CD4-positive, alpha-beta T cell treated with Interleukin-15 for 1 hour (primary cell): Measurements from ENCODE around the gene CARHSP1.
"Not testable (repeated sequence)": the region's sequence is repeated elsewhere in the genome, so short reads cannot be mapped to it uniquely, and the experiment has no call there.

ENCODE experiments used
- DNase-seq: peaks from one replicate; pipeline ENCODE4 v3.0.0-alpha.2; 2020

The CARHSP1 gene

DNA sequence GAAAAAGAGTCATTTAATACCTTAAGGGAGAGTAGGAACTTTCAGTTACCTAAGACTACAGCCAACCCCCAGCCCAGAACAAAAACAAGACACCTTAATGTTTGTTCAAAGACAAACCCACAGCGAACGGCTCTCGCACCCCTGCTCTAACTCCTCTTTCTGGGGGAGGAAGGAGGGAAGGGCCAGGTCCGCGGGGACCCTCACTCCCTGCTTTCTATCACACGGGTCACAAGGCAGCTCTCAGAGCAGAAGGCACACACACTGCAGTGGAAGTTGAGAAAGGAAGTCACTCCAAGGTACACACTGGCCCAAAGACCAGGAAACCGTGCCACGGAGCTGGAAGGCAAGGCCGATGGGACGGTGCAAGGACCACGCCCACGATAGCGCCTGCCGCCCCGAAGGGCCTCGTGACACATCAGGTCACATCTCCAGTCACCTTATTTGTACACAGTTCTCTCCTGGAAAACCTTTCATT lies 23.3 kb upstream of the CARHSP1 start:
- DNase-seq: no peak

DNA sequence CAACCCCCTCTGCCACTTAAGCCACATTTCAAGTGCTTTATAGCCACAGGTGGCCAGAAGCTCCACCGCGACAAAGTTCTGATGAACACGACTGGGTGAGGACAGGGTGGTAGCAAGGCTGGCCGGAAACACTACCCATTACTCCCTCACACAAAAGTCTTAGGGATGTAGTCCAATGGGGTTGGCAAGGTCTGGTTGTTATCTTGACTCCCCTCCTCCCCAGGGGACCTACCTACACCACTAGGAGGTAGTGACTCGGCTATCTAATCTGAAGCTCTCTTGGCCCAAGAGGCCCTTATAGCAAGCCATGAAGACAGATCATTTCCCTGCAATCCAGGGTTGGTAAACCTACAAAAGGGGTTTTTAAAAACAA lies 21.7 kb upstream of the CARHSP1 start:
- no peak for DNase-seq

GRCh38 chr16:8889893-8890548 lies 21.2 kb upstream of the CARHSP1 start:
- DNase-seq: no peak

DNA sequence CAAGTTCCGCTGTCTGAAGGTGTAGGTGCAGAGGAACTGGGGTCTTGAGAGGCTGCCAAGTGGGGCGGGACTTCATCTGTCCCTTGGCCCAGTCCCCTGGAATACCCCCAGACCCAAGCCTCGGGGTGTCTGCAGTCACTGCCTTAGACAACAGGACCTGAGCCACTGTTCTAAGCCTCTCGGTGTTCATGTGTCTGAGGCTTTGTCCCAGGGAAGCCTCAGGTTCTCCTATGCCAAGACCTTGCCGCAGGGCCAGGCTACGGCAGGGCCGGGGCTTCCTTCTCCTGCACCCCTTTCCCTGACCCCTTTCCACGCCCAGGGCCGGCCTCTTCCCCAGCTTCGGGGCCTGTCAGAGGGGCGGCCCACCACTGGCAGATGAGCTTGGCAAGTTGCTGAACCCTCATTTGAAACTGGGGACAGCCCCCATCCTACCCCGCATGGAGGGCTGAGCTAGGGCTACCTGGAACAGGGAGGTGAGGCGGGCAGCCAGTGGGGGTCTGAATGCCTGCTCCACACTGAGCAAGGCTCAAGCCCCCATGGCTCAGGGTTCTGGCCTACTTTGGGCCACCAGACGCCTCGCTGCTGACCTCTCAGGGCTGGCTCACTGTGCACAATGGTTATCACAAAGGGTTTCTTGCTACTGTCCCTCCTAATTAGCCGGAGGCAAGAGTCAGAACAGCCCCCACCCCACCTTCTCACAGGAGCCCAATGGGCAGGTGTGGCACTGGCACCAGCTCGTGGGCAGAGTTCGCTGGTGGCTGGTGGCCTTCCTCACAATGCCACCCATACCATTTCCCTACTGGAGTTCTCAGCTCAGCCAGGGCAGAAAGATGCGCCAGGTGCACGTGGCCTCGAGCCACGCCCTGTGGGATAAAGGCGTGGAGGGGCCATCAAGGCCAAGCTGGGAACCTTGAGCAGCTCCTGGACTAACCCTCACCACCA lies 20.4 kb upstream of the CARHSP1 start:
- no peak for DNase-seq

DNA sequence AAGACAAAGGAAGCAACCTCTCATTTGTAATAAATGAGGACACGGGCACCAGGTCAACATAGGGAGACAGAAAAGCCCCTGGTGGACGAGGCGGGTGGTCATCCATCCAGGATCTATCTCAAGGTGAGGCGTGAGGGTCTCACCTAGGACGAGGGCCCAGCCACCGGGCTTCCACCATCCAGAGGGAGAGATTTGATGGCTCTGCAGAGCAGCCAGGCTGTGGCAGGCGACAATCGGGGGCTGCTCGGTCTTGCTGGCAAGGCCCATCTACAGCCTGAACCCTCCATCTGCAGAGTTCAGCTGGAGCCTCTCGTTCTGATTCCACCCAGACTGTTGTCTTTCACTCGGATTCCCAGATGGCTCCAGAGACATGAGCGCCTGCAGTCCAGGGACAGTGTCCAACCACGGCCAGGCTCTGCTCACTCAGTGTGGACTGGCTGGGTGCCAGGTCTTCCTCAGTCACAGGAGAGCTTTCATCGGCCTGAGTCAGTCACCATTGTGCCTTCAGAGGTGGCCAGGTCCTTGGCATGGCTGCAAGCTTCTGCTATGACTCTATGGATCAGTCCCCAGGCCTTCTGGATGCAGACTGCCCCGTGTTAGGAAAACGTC lies 19.2 kb upstream of the CARHSP1 start:
- DNase-seq: no peak

DNA sequence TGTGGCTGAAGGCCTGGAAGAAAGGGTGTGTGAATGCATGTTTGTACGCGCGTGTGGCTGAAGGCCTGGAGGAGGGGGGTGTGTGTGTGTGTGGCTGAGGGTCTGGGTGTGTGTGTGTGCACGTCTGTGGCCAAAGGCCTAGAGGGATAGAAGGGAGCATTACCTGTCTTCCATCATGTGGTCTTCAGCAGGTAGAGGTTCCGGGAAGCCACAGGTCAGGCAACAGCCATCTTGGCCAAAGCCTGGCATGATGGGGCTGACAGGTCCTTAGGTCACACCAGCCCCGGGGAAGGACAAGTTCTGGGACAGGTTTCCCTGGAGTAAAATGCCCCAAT lies 18.6 kb upstream of the CARHSP1 start:
- no peak for DNase-seq

DNA sequence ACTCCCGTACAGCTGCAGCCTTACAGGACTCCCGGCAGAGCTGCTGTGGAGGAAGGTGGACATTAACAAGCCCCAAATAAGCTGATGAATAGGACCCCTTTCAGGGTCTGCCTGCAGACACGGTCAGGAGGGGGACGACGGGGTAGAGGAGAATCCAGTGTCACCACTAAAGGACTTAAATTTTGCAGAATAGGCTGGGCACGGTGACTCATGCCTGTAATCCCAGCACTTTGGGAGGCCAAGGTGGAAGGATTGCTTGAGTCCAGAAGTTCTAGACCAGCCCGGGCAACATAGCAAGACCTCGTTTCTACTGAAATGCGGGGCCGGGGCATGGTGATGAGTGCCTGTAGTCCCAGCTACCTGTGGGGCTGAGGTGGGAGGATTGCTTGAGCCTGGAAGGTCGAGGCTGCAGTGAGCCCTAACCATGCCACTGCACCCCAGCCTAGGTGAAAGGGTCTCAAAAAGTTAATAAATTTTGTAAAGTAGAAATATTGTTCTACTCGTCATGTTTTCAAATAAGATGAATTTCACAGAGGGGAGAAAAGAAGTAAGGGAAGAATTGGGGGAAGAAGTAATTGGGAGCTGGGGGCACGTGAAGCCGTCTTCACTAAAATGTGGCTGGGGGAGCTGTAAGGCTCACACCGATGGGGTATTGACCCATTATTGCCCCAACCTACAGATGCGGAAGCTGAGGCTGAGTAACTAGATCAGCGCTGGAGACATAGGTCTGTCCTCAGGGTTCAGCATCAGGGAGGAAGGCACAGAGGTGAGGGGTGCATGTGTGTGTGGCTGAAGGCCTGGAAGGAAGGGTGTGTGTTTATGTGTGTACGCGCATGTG lies 18.0 kb upstream of the CARHSP1 start:
- no peak for DNase-seq

DNA sequence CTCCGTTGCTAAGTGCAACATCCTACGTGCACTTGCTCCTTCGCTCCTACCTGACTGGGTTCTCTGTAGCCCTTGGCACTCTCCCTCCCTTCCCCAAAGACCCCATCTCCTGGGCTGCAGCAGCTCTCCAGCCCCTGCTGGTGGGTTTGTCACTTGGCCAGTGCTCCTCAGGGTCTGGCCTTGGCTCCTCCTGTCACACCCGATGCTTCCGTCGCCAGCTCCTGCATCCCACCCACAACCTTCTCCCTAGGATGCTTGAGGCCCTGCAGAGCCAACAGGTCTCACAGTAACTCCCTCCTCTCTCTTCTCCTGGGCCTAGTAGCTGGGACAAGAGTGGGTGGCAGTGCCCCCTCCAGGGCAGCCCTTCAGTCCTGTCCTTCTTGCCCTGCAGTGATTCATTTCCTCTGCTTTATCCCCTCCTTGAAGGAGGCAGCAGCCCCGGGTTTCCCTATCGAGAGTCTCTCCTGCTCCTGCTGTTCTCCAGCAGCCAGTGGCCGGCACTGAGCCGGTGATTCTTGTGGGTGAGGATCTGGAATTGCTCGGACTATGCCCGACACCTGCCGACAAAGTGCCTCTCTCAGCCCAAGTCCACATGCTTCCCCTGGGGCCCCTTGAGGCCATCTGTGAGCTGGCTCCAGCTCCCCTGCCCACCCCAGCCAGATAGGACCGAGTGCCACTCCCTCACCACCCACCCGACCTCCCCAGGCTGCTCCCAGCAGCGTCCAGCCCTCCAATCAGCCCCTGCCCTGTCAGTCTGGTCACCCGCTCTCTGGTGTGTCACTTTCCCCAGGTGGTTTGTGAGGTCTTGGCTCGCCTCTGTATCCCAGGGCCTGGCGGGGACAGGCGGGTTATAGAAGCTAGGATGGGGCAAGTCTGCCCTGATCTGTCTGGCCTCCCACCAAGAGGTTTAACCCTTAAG lies 17.1 kb upstream of the CARHSP1 start:
- no peak for DNase-seq

- no peak for DNase-seq
Measured at GRCh38 chr16:8882725-8883377, 14.0 kb upstream of the CARHSP1 start.

- DNase-seq: no peak
Measured at GRCh38 chr16:8882041-8882617, 13.3 kb upstream of the CARHSP1 start, which contains the start of gene LITAFD. TSS of gene LITAFD (plus strand) at chr16:8882351. CDS start at chr16:8884356, 2,005 bp downstream.

DNA sequence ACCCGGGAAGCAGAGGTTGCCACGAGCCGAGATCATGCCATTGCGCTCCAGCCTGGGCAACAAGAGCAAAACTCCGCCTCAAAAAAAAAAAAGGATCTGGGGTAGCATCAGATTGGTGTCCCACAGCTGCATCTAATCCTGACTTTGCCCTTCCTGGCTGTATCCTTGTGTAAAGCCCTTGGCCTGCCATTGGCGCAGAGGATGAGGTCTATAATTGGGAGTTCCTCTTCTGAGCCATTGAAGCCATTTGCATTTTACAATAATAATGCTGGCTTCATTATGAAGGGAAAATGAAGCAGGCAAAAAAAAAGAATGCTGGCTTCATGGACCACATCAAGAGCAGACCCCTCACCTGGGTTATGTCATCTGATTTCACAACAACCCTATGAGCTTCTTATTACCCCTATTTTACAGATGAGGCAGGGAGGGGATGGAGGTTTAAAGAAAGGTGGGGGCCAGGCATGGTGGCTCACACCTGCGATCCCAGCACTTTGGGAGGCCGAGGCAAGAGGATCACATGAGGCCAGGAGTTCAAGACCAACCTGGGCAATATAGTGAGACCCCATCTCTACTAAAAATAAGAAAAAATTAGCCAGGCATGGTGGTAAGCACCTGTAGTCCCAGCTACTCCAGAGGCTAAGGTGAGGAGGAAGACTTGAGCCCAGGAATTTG lies 12.2 kb upstream of the CARHSP1 start:
- DNase-seq: no peak

- no peak for DNase-seq
Measured at GRCh38 chr16:8878523-8878911, 9.7 kb upstream of the CARHSP1 start.

- DNase-seq: no peak
Measured at GRCh38 chr16:8877894-8878522, 9.2 kb upstream of the CARHSP1 start.

GRCh38 chr16:8875317-8875716 lies 6.5 kb upstream of the CARHSP1 start:
- not testable (repeated sequence) for DNase-seq

- DNase-seq: no peak
Measured at GRCh38 chr16:8874388-8874787, 5.6 kb upstream of the CARHSP1 start.

GRCh38 chr16:8873866-8874195 lies 5.0 kb upstream of the CARHSP1 start:
- not testable (repeated sequence) for DNase-seq

DNA sequence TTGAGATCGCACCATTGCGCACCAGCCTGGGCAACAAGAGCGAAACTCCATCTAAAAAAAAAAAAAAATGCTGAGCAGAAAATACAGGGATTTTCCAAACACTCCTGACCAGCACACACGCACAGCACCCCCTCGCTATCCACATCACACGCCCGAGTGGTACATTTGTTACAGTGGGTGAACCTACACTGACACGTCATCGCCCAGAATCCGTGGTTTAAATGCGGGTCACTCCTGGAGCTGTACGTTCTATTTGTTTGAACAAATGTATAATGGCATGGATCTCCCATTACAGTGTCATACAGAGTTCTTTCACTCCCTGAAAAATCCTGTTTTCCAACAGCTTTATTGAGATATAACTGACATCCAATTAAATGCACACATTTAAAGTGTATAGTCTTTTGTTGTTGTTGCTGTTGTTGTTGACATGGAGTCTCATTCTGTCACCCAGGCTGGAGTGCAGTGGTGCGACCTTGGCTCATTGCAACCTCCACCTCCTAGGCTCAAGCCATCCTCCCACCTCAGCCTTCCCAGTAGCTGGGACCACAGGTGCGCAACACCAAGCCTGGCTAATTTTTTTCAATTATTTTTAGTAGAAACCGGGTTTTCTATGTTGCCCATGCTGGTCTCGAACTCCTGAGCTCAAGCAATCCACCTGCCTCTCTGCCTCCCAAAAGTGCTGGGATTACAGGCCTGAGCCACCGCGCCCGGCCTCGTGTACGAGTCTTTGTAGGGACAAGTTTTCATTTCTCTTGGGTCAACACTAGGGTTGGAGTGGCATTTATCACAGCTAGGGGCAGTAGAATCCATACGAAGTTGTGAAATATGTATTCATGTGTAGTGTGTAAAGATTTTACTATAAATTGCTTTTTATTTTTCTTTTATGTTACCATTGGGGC lies 4.4 kb upstream of the CARHSP1 start:
- no peak for DNase-seq

DNA sequence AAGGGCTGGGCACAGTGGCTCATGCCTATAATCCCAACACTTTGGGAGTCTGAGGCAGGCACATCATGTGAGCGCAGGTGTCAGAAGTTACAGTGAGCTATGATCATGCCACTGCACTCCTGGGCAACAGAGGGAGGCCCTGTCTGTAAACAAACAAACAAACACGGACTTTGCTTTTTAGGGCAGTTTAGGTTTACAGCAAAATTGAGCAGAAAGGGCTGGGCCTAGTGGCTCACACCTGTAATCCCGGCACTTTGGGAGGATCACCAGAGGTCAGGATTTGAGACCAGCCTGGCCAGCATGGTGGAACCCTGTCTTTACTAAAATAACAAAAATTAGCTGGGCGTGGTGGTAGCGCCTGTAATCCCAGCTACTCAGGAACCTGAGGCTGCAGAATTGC lies 3.3 kb upstream of the CARHSP1 start:
- DNase-seq: no peak

DNA sequence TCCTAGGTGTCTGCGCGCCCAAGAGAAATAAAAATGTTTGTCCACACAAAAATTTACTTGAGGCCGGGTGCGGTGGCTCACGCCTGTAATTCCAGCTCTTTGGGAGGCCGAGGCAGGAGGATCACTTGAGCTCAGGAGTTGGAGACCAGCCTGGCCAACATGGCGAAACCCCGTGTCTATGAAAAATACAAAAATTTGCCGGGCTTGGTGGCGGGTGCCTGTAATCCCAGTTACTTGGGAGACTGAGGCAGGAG lies 1.1 kb upstream of the CARHSP1 start:
- not testable (repeated sequence) for DNase-seq
